HepG2 (cell line): ENCODE results near the gene ACSL6. TPM values are rescaled to one million over a fixed set of nuclear protein-coding genes. Genes with fewer than 3 reads are reported as not detected.

Experiments used
- ATAC-seq: fragments of 200-7000 bp; cut with Tn5 transposase; 3 replicates; pipeline ENCODE4 v1.9.1; 2020; ENCODE audit warnings: mild to moderate bottlenecking, moderate library complexity
- BruUV-seq: library from RNA; stranded (reverse); fragments of 400-500 nt; replicated peaks from 2 replicates; lab custom pipeline; 2021; lab: Mats Ljungman, UMichigan
- CTCF ChIA-PET: fragments of 300-600 bp; formaldehyde crosslinking; extraction: SDS; loops from one replicate; lab custom pipeline; 2021; ENCODE audit warnings: low total read pairs, inconsistent platforms, low intra/inter-chr PET ratio; lab: Yijun Ruan, JAX
- POLR2A ChIA-PET: fragments of 350-600 bp; sonication (Branson Sonifier 250); formaldehyde crosslinking; loops from one replicate; lab custom pipeline; 2020; ENCODE audit warnings: antibody characterized with exemption, inconsistent platforms; lab: Yijun Ruan, JAX
- DNase-seq: peaks from one replicate; pipeline ENCODE4 v3.0.0-alpha.2; 2015; ENCODE audit warnings: low spot score
- FAIRE-seq: peaks from 3 replicates; lab custom pipeline; 2011; peaks lifted over from hg19 to GRCh38; lab: Jason Lieb, UNC
- H2AFZ ChIP-seq: one replicate; pipeline ENCODE4 v1.6.1; 2011; ENCODE audit warnings: low read length, inconsistent platforms
- H3K27ac ChIP-seq: fragments of 300-600 bp; 3 replicates; pipeline ENCODE4 v1.8.0; 2011; ENCODE audit warnings: mixed run types, mild to moderate bottlenecking, mixed read lengths, low read length, inconsistent platforms; ENCODE audit not compliant: insufficient read depth; ENCODE audit errors: extremely low read length
- H3K27me3 ChIP-seq, 2 experiments: fragments of 200-600 bp in 1 of 2; 2 replicates in 1 of 2; 3 replicates in 1 of 2; pipeline versions ENCODE4 v1.6.0 to v1.8.0; 2011; ENCODE audit warnings: low read length in 2 of 2, mild to moderate bottlenecking in 2 of 2, moderate library complexity in 2 of 2, inconsistent platforms in 1 of 2; ENCODE audit not compliant: insufficient read depth in 2 of 2, control insufficient read depth in 1 of 2
- H3K36me3 ChIP-seq, 2 experiments: fragments of 200-600 bp in 1 of 2; replicated peaks in 1 of 2; 2 replicates in 1 of 2; 3 replicates in 1 of 2; pipeline versions ENCODE4 v1.5.1 to v1.8.0; 2011; ENCODE audit warnings: low read length in 2 of 2, inconsistent platforms in 1 of 2; ENCODE audit not compliant: insufficient read depth in 2 of 2, control insufficient read depth in 1 of 2
- H3K4me1 ChIP-seq: 2 replicates; pipeline ENCODE4 v1.5.1; 2012; ENCODE audit warnings: low read length, inconsistent platforms; ENCODE audit not compliant: insufficient read depth
- H3K4me2 ChIP-seq: 2 replicates; pipeline ENCODE4 v1.6.0; 2011; ENCODE audit warnings: low read depth, low read length, inconsistent platforms
- H3K4me3 ChIP-seq, 3 experiments: fragments of 200-600 bp in 1 of 3; sonication (generic), shearing (Covaris generic) in 1 of 3; replicated peaks in 1 of 3; 2 replicates each; pipeline ENCODE4 v1.5.1; 2011 to 2016; ENCODE audit warnings: low read length in 3 of 3, inconsistent platforms in 2 of 3, low read depth in 2 of 3, mild to moderate bottlenecking in 2 of 3, control low read depth in 1 of 3, mixed read lengths in 1 of 3; ENCODE audit not compliant: insufficient read depth in 1 of 3
- H3K79me2 ChIP-seq: one replicate; pipeline ENCODE4 v1.6.1; 2011; ENCODE audit warnings: low read length, inconsistent platforms; ENCODE audit not compliant: insufficient read depth
- H3K9ac ChIP-seq: 2 replicates; pipeline ENCODE4 v1.6.0; 2011; ENCODE audit warnings: mild to moderate bottlenecking, low read depth, low read length, inconsistent platforms; ENCODE audit not compliant: insufficient read depth
- H3K9me3 ChIP-seq: 2 replicates; pipeline ENCODE4 v1.5.1; 2012; ENCODE audit warnings: mild to moderate bottlenecking, low read length
- H4K20me1 ChIP-seq: 2 replicates; pipeline ENCODE4 v1.6.0; 2011; ENCODE audit warnings: inconsistent platforms, mild to moderate bottlenecking, low read length, moderate library complexity; ENCODE audit not compliant: insufficient read depth
- HCFC1 ChIP-seq: fragments of 150-350 bp; IDR thresholded peaks from 2 replicates; pipeline ENCODE4 v1.6.1; 2014; ENCODE audit warnings: low read depth, low read length
- IRX3 ChIP-seq: sonication (generic); formaldehyde crosslinking; IDR thresholded peaks from 2 replicates; pipeline ENCODE4 v1.8.1; 2023; ENCODE audit warnings: mild to moderate bottlenecking, low read depth, missing genetic modification reagents, borderline replicate concordance
- KDM5B ChIP-seq: sonication (generic); formaldehyde crosslinking; IDR thresholded peaks from 2 replicates; pipeline ENCODE4 v1.4.0; 2020; ENCODE audit warnings: missing genetic modification reagents, mild to moderate bottlenecking, borderline replicate concordance
- PCBP1 ChIP-seq: fragments of 200-400 bp; formaldehyde crosslinking; IDR thresholded peaks from 2 replicates; pipeline ENCODE4 v1.6.1; 2017; ENCODE audit warnings: mild to moderate bottlenecking, low read depth, low read length, borderline replicate concordance
- PLSCR1 ChIP-seq: sonication (generic); formaldehyde crosslinking; IDR thresholded peaks from 2 replicates; pipeline ENCODE4 v1.5.0; 2020; ENCODE audit warnings: missing genetic modification reagents, mild to moderate bottlenecking, borderline replicate concordance
- SMAD9 ChIP-seq: sonication (generic); formaldehyde crosslinking; IDR thresholded peaks from 2 replicates; pipeline ENCODE4 v1.5.1; 2020; ENCODE audit warnings: mild to moderate bottlenecking, missing genetic modification reagents
- TCF12 ChIP-seq, 2 experiments: fragments of 450-650 bp in 1 of 2; sonication (generic) in 1 of 2; formaldehyde crosslinking in 1 of 2; IDR thresholded peaks; 2 replicates each; pipeline versions ENCODE4 v1.6.1 to v1.8.0; 2017 to 2022; ENCODE audit warnings: antibody characterized with exemption in 1 of 2, mild to moderate bottlenecking in 1 of 2, missing genetic modification reagents in 1 of 2, moderate library complexity in 1 of 2
- U2AF1 ChIP-seq: fragments of 200-400 bp; formaldehyde crosslinking; optimal IDR thresholded peaks from 2 replicates; pipeline ENCODE3; 2017; ENCODE audit warnings: mild to moderate bottlenecking, low read depth, low read length
- ZNF234 ChIP-seq: sonication (generic); formaldehyde crosslinking; conservative IDR thresholded peaks from 2 replicates; pipeline ENCODE4 v1.5.1; 2020; ENCODE audit warnings: mild to moderate bottlenecking, missing genetic modification reagents
- ZXDC ChIP-seq: sonication (generic); formaldehyde crosslinking; IDR thresholded peaks from 2 replicates; pipeline ENCODE4 v1.5.0; 2020; ENCODE audit warnings: mild to moderate bottlenecking, missing genetic modification reagents
- WGBS: methylation state at CpG from one replicate; pipeline ENCODE4 v1.1.6; 2017; ENCODE audit warnings: low lambda C conversion rate; 5-methylcytosine and 5-hydroxymethylcytosine counted together
- in situ Hi-C: cut with HindIII; loops from 2 replicates; pipeline ENCODE4 v1.10.0; 2017; ENCODE audit warnings: low pct_unique_long_range_greater_than_20kb; ENCODE audit not compliant: extremely low pct_ligation_motif_present
- intact Hi-C: fragments of 100-400 bp; cut with micrococcal nuclease; formaldehyde crosslinking; loops from one replicate; pipeline ENCODE4 v1.10.0; 2022; ENCODE audit not compliant: unreplicated experiment
- polyA plus RNA-seq, 8 experiments: library from polyadenylated mRNA; depleted of rRNA in 3 of 8; stranded (reverse) in 7 of 8; unstranded in 1 of 8; fragments of >200 nt; fragmentation: Illumina TruSeq in 4 of 8; extraction: Trizol in 4 of 8; gene quantifications; 2 replicates each; pipeline versions ENCODE4 v1.2.1 to v1.2.3, GENCODE V29; 2011 to 2016; ENCODE audit warnings: low read depth in 4 of 8, missing spikeins in 1 of 8, mixed read lengths in 1 of 8; ENCODE audit not compliant: insufficient read depth in 1 of 8
- total RNA-seq, 5 experiments: library from RNA; depleted of rRNA; stranded (reverse); fragments of >200 nt; fragmentation: Illumina TruSeq; extraction: Trizol; gene quantifications; 2 replicates each; pipeline ENCODE4 v1.2.3, GENCODE V29; 2016; ENCODE audit warnings: low read depth in 1 of 5
- TF ChIP-seq, protein P1 (sequence below): sonication (generic); formaldehyde crosslinking; IDR thresholded peaks from 2 replicates; pipeline ENCODE4 v1.9.0; 2022; ENCODE audit warnings: low read depth, missing genetic modification reagents

Gene ACSL6
- total and polyA plus RNA-seq, 2 of the 13 experiments (the other 11 are each of a cell fraction or from before 2014, with no cell fraction given), result 3.7 to 3.8 TPM

DNA sequence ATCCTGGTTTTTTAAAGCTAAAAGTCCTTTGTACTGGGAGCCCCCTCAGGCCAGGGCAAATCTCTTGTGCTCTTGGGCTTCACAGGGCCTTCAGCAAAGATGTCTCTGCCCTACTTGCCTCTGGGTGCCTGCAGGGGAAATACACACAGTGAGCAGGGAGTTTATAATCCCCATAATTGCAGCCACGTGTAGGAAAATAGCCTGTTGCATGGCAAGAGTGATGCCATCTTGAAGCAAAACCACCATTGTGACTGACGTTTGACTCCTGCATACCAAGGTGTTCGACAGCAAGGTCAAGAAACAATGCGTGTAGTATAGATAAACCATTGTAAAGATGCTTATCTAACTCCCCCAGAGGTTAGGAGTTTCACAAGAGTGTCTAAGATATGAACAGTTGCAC lies 37.6 kb upstream of the ACSL6 start (continued):
- TF ChIP-seq, protein P1, sequence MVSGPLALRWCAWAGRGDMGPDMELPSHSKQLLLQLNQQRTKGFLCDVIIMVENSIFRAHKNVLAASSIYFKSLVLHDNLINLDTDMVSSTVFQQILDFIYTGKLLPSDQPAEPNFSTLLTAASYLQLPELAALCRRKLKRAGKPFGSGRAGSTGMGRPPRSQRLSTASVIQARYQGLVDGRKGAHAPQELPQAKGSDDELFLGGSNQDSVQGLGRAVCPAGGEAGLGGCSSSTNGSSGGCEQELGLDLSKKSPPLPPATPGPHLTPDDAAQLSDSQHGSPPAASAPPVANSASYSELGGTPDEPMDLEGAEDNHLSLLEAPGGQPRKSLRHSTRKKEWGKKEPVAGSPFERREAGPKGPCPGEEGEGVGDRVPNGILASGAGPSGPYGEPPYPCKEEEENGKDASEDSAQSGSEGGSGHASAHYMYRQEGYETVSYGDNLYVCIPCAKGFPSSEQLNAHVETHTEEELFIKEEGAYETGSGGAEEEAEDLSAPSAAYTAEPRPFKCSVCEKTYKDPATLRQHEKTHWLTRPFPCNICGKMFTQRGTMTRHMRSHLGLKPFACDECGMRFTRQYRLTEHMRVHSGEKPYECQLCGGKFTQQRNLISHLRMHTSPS (CRISPR knock-in tag), result no peak
- TF ChIP-seq ZNF234 (CRISPR knock-in tag) (no peak), IRX3 (no peak), PLSCR1 (CRISPR knock-in tag) (no peak), KDM5B (CRISPR knock-in tag) (no peak)

GRCh38 chr5:132046880-132047299 lies 35.4 kb upstream of the ACSL6 start:
- Histone ChIP-seq H3K9ac (no peak overlapping the region), H4K20me1 (no peaks in the 10 kb centered on the region), H3K4me2 (no peak overlapping the region), H3K27ac (no peak overlapping the region), H3K27me3 (peaks cover 0 to 18% of the 10 kb centered on the region in 2 experiments; a peak in 3 of 5 replicates), H3K79me2 (no peaks in the 10 kb centered on the region), H3K4me3 (no peak overlapping the region), H3K9me3 (no peaks in the 10 kb centered on the region), H3K4me1 (no peaks in the 10 kb centered on the region), H3K36me3 (no peaks in the 10 kb centered on the region), H2AFZ (no peak overlapping the region)
- DNase-seq (no peak), FAIRE-seq (no peak), ATAC-seq (no peak)
- no peak for TF ChIP-seq SMAD9 (CRISPR knock-in tag)
- no peak for TF ChIP-seq ZXDC
- TF ChIP-seq HCFC1, result no peak
- TF ChIP-seq PCBP1, result no peak
- no peak for TF ChIP-seq U2AF1
- no peak for TF ChIP-seq TCF12 (IDR thresholded peaks at IDR 0.05)
- no peak for TF ChIP-seq TCF12 (CRISPR knock-in tag; IDR thresholded peaks at IDR 0.05)
- WGBS, result 59% methylated on average over 7 of the region's 7 CpGs
- POLR2A ChIA-PET, result no interaction called here
- in situ Hi-C loops, result no loop called here
- intact Hi-C loops, result no loop called here
- no TSS peak for BruUV-seq
- CTCF ChIA-PET, result no interaction called here
